NCI-H187 (cell line): ENCODE results near the gene WDR27.
"Not testable (repeated sequence)": the region's sequence is repeated elsewhere in the genome, so short reads cannot be mapped to it uniquely, and the experiment has no call there.

Source experiments
- DNase-seq, 2 experiments: peaks; one replicate each; lab custom pipeline; 2025; lab: John Stamatoyannopoulos, UW

The WDR27 gene

GRCh38 chr6:169441292-169441691, 260.5 kb downstream of the WDR27 start:
- no peak for DNase-seq

- DNase-seq, result no peak
Measured at GRCh38 chr6:169439710-169440109, 262.1 kb downstream of the WDR27 start.

GRCh38 chr6:169434554-169434953, 267.3 kb downstream of the WDR27 start:
- DNase-seq, result not testable (repeated sequence)

- no peak for DNase-seq
Measured at GRCh38 chr6:169429001-169429400, 272.8 kb downstream of the WDR27 start.

GRCh38 chr6:169428532-169428931, 273.3 kb downstream of the WDR27 start:
- no peak for DNase-seq

- no peak for DNase-seq
Measured at GRCh38 chr6:169427856-169428255, 274.0 kb downstream of the WDR27 start.

GRCh38 chr6:169426611-169427010, 275.2 kb downstream of the WDR27 start:
- no peak for DNase-seq

- DNase-seq, result no peak
Measured at GRCh38 chr6:169425628-169426370, 276.0 kb downstream of the WDR27 start.

GRCh38 chr6:169424821-169425240, 277.0 kb downstream of the WDR27 start:
- DNase-seq, result no peak

GRCh38 chr6:169424149-169424804, 277.6 kb downstream of the WDR27 start:
- DNase-seq, result no peak

- DNase-seq, result no peak
Measured at GRCh38 chr6:169421586-169422264, 280.1 kb downstream of the WDR27 start.

- no peak for DNase-seq
Measured at GRCh38 chr6:169420912-169421543, 280.8 kb downstream of the WDR27 start.

GRCh38 chr6:169417101-169417500, 284.7 kb downstream of the WDR27 start:
- DNase-seq, result no peak

- DNase-seq, result no peak
Measured at GRCh38 chr6:169416249-169416648, 285.6 kb downstream of the WDR27 start.

GRCh38 chr6:169415179-169415578, 286.6 kb downstream of the WDR27 start:
- no peak for DNase-seq

- DNase-seq, result no peak
Measured at GRCh38 chr6:169411722-169412121, 290.1 kb downstream of the WDR27 start.

- DNase-seq, result no peak
Measured at GRCh38 chr6:169411296-169411695, 290.5 kb downstream of the WDR27 start.

GRCh38 chr6:169409742-169410312, 292.0 kb downstream of the WDR27 start:
- no peak for DNase-seq

- DNase-seq, result no peak
Measured at GRCh38 chr6:169407325-169407724, 294.5 kb downstream of the WDR27 start.
